NCI-H748 treated with DMSO at 0.1 percent for 48 hours (cell line): ENCODE measurements around the gene GPR17.
A peak's percentile ranks its signal among the peaks of the same experiment; 100 is the strongest.

ENCODE experiments used
- DNase-seq: peaks from one replicate; lab custom pipeline; 2025; lab: John Stamatoyannopoulos, UW

GPR17 gene

GRCh38 chr2:127694986-127695385, 49.0 kb downstream of the GPR17 start:
- no peak for DNase-seq

DNA sequence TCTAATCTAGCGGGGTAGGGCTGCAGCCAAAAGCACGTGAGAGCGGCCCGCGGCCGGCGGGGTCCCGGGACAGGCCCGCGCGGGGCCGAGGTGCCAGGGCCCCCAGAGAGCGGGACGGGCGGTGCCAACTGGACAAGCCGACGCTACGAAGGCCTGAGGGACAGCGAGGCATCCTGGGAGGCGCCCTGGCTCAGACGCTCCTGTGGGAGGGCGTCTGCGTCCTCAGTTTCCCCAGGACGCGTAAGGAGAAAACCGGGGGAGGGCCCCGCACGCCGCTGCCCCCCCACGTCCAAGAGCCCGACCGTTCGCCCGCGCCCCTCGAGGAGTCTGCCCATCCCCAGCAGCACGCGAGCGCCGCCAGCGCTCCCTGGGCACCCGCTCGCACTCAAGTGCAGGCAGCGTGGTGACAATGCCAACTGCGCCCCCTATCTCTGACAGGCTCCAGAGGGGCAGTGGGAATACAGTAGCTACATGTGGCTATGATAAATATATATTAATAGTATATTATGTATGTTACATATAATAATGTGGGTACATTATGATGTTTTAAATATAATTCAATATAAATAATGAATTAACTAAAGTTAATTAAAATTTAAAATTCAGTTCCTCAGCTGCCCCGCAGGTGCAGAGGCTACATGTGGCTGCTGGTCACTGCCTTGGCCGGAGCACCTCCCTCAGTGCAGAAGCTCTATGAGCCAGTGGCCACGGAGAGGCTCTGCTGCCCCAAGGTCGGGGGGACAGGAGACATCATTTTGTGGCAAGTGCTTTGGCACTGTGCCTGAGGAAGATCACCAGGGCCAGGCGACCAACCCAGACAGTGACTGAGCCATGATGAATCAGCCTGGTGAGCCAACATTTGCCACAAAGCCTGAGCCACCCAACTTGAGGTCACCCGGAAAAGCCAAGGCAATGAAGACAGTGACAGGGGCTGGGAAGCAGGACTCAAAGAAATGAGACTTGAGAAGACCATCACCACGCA, 49.8 kb downstream of the GPR17 start:
- no peak for DNase-seq

DNA sequence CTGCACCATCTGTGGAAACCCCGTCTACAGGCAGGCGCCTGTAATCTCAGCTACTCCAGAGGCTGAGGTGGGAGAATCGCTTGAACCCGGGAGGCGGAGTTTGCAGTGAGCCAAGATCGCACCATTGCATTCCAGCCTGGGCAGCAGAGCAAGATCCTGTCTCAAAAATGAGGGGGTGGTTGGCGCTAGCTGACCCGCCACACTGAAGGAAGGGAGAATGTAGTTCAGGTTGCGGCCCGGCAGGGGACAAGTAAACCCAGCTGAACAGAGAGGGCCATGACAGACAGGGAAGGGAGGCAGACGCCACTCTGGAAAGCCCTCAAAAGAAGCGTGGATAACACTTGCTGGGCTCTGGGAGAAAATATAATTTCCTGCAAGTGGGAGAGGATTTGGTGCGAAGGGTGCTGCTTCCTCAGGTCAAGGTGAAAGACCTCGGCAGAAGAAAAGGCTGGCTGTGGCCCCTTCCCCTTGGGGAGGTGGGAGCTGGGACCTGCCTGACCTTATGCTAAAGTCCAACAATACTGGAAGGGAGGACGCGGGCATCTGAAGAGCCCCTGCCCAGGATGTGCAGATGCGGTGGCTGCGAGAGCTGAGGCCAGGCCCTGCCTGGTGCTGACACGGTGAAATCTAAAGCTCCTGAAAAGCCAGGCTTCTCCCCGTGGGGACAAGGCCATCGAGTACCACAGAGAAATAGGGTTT, 51.7 kb downstream of the GPR17 start:
- DNase-seq = no peak

DNA sequence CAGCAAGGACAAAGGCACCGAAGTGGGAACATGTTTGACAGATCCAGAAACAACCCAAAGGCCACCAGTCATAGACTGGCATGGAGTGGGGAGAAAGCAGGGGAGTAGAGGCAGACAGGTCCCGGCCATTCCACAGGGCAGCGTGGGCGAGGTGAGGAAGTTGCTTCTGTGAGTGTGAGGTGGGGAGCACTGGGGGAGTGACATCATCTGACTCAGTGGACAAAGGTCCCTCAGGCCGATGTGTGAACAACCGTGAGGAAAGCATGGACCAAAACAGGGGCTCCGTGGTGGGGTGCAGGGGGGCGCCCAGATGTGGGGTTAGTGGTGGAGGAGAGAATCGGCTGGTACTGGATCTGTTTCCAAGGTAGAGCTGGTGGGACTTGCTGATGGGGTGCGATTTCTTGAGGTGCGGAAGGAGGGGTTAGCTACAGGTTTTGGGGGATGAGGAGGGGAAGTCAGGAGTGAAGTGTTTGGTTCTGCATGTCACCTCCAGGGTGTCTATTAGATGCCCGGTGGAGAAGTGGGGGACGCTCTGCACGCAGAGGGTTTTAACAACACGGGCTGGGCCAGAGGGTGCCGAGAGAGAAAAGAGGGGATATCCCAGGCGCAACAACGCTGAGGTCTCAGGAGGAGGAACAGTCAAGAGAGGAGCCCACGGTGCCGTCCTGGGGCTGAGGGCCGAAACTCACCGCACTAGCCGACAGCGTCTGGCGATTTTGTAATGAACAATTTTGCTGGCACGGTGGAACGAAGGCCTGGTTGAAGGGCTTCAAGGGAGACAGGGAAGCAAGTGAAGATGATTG, 52.8 kb downstream of the GPR17 start:
- no peak for DNase-seq

DNA sequence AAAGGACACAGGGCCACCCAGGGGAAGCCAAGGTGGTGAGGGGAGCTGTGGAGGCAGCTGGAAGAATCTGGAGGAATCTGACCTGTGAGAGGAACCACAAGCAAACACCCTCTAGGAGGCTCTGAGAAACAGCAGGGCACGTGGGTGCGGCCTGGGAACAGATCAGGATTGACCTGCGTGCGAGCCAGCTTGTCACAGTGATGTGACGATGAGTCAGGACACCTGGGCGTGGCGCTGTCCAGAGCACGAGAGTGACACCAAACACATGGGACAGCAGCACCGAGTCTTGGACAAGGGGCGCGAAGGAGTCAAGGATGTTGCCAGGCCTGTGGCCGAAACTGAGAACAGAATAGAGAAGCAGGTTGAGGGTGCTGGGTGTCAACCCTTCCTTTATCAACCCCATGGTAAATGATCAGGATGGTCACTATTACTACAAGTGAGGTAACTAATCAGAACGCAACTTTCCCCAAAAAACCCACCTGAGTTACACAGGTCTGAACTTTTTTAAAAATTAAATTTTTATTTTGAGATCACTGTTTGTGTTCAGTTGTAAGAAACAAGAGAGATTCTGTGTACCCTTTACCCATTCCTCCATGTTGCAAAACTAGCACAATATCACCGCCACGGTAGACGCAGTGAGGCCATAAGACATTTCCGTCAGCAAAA, 54.7 kb downstream of the GPR17 start:
- no peak for DNase-seq

GRCh38 chr2:127701193-127701650, 55.3 kb downstream of the GPR17 start, which contains the start of gene SFT2D3:
Gene SFT2D3, plus strand, starts transcription at chr2:127701497. Its CDS starts 32 bp downstream, at chr2:127701529.
- DNase-seq = peak; percentile 70

DNA sequence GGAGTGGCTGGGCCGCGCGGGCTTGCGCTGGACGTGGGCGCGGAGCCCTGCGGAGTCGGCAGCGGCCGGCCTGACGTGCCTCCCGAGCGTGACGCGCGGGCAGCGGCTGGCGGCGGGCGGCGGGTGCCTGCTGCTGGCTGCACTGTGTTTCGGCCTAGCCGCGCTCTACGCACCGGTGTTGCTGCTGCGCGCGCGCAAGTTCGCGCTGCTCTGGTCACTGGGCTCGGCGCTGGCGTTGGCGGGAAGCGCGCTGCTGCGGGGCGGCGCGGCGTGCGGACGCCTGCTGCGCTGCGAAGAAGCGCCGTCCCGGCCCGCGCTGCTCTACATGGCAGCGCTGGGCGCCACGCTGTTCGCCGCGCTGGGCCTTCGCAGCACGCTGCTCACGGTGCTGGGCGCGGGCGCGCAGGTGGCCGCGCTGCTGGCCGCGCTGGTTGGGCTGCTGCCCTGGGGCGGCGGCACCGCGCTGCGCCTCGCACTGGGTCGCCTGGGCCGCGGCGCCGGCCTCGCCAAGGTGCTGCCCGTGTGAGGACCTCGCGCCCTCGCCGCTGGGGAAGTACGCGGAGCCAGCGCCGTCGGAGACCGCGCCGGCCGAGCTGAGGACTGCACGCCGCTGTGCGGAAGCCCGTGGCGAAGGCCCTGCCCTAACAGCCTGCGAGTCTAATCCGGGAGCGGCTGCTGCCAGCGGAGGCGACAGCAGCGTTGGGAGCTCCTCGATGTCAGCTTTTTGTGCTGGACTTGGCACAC, 55.9 kb downstream of the GPR17 start:
- peak; percentile 24 for DNase-seq
